K562 (cell line): ENCODE results near the gene RBMS1. TPM values are rescaled to one million over a fixed set of nuclear protein-coding genes. Genes with fewer than 3 reads are reported as not detected.

ENCODE experiments used
- ATAC-seq: fragments of 200-7000 bp; cut with Tn5 transposase; 3 replicates; pipeline ENCODE4 v1.9.1; 2020; ENCODE audit warnings: moderate library complexity
- BruUV-seq: library from RNA; stranded (reverse); fragments of 400-500 nt; replicated peaks from 2 replicates; lab custom pipeline; 2021; lab: Mats Ljungman, UMichigan
- CTCF ChIA-PET: fragments of 300-600 bp; formaldehyde crosslinking; extraction: SDS; loops from one replicate; lab custom pipeline; 2021; ENCODE audit warnings: low intra/inter-chr PET ratio; lab: Yijun Ruan, JAX
- POLR2A ChIA-PET: fragments of 300-600, 350-650 bp; sonication (Branson Sonifier 250); formaldehyde crosslinking; extraction: SDS; loops from one replicate; lab custom pipeline; 2021; ENCODE audit warnings: antibody characterized with exemption, inconsistent platforms; lab: Yijun Ruan, JAX
- DNase-seq, 4 experiments: peaks; one replicate each; pipeline versions ENCODE4 v3.0.0 to v3.0.0-alpha.2; 2011 to 2018; ENCODE audit warnings: low spot score in 3 of 4, mixed read lengths in 3 of 4; ENCODE audit errors: extremely low read depth in 1 of 4
- FAIRE-seq: peaks from 2 replicates; lab custom pipeline; 2011; peaks lifted over from hg19 to GRCh38; lab: Jason Lieb, UNC
- H2AFZ ChIP-seq: 2 replicates; pipeline ENCODE4 v1.6.0; 2011; ENCODE audit warnings: low read depth, low read length, control low read depth, inconsistent platforms
- H3K27ac ChIP-seq: fragments of 200-600 bp; 3 replicates; pipeline ENCODE4 v1.8.0; 2011; ENCODE audit warnings: low read depth, mild to moderate bottlenecking, control low read depth, inconsistent platforms, low read length, moderate library complexity, mixed read lengths; ENCODE audit errors: extremely low read depth
- H3K27me3 ChIP-seq, 2 experiments: fragments of 300-600 bp in 1 of 2; 2 replicates in 1 of 2; 3 replicates in 1 of 2; pipeline versions ENCODE4 v1.6.0 to v1.8.0; 2011; ENCODE audit warnings: inconsistent platforms in 2 of 2, low read length in 2 of 2, mild to moderate bottlenecking in 1 of 2, mixed read lengths in 1 of 2, moderate library complexity in 1 of 2; ENCODE audit not compliant: control insufficient read depth in 2 of 2, insufficient read depth in 2 of 2
- H3K36me3 ChIP-seq: fragments of 300-600 bp; 3 replicates; pipeline ENCODE4 v1.8.0; 2011; ENCODE audit warnings: mild to moderate bottlenecking, low read length, inconsistent platforms; ENCODE audit not compliant: control insufficient read depth, insufficient read depth
- H3K4me1 ChIP-seq, 2 experiments: fragments of 200-600 bp in 1 of 2; replicated peaks in 1 of 2; 2 replicates in 1 of 2; 3 replicates in 1 of 2; pipeline versions ENCODE4 v1.5.1 to v1.8.0; 2011; ENCODE audit warnings: inconsistent platforms in 2 of 2, low read length in 2 of 2, mild to moderate bottlenecking in 1 of 2, mixed read lengths in 1 of 2, moderate library complexity in 1 of 2; ENCODE audit not compliant: control insufficient read depth in 2 of 2, insufficient read depth in 2 of 2
- H3K4me2 ChIP-seq: 2 replicates; pipeline ENCODE4 v1.6.1; 2011; ENCODE audit warnings: low read length, control low read depth, inconsistent platforms, mixed read lengths; ENCODE audit not compliant: insufficient read depth
- H3K4me3 ChIP-seq: fragments of 200-600 bp; sonication (generic), shearing (Covaris generic); 2 replicates; pipeline ENCODE4 v1.5.1; 2016; ENCODE audit warnings: control low read depth, inconsistent platforms
- H3K79me2 ChIP-seq: fragments of 200-600 bp; 3 replicates; pipeline ENCODE4 v1.8.0; 2011; ENCODE audit warnings: low read length, inconsistent platforms; ENCODE audit not compliant: control insufficient read depth, insufficient read depth
- H3K9ac ChIP-seq, 2 experiments: 2 replicates each; pipeline versions ENCODE4 v1.6.0 to v1.6.1; 2011; ENCODE audit warnings: low read depth in 2 of 2, low read length in 2 of 2, control low read depth in 1 of 2, inconsistent platforms in 1 of 2, mild to moderate bottlenecking in 1 of 2, mixed read lengths in 1 of 2; ENCODE audit not compliant: insufficient read depth in 1 of 2
- H3K9me1 ChIP-seq: one replicate; pipeline ENCODE4 v1.6.0; 2011; ENCODE audit warnings: inconsistent platforms, mild to moderate bottlenecking, low read length, moderate library complexity; ENCODE audit not compliant: control insufficient read depth, insufficient read depth
- H3K9me3 ChIP-seq: replicated peaks from 2 replicates; pipeline ENCODE4 v1.5.1; 2011; ENCODE audit warnings: low read depth, low read length, inconsistent platforms; ENCODE audit not compliant: control insufficient read depth, insufficient read depth
- H4K20me1 ChIP-seq: replicated peaks from 2 replicates; pipeline ENCODE4 v1.6.1; 2011; ENCODE audit warnings: low read length, inconsistent platforms, mixed read lengths; ENCODE audit not compliant: control insufficient read depth, insufficient read depth
- CSDE1 ChIP-seq, 2 experiments: fragments of 450-650 bp; IDR thresholded peaks; 2 replicates each; pipeline ENCODE4 v1.6.1; 2016; ENCODE audit warnings: mild to moderate bottlenecking in 1 of 2
- HDAC1 ChIP-seq, 2 experiments: fragments of 450-650 bp; IDR thresholded peaks; 2 replicates each; pipeline ENCODE4 v1.6.1; 2016 to 2017; ENCODE audit warnings: inconsistent platforms in 1 of 2, mild to moderate bottlenecking in 1 of 2, moderate library complexity in 1 of 2
- LCOR ChIP-seq: sonication (generic); formaldehyde crosslinking; IDR thresholded peaks from 2 replicates; pipeline ENCODE4 v1.8.0; 2022; ENCODE audit warnings: mild to moderate bottlenecking, missing genetic modification reagents
- MEF2D ChIP-seq: conservative IDR thresholded peaks from 2 replicates; pipeline ENCODE4 v1.6.1; 2016; ENCODE audit warnings: low read depth, missing genetic modification characterization, missing compliant biosample characterization
- PHTF2 ChIP-seq: fragments of 250-450 bp; sonication (Bioruptor Pico); IDR thresholded peaks from 2 replicates; pipeline ENCODE4 v1.5.0; 2021; ENCODE audit warnings: mild to moderate bottlenecking
- WGBS: fragments of 100-300 bp; shearing (Covaris generic); methylation state at CpG from one replicate; pipeline ENCODE4 v1.1.6; 2016; ENCODE audit warnings: low coverage, mixed read lengths; ENCODE audit not compliant: insufficient coverage; ENCODE audit errors: missing lambda C conversion rate; 5-methylcytosine and 5-hydroxymethylcytosine counted together
- in situ Hi-C: fragments of 300-500 bp; cut with MboI; formaldehyde crosslinking; loops from 4 replicates; pipeline ENCODE4 v1.15.0; 2018; ENCODE audit warnings: inconsistent platforms, mixed read lengths
- intact Hi-C: fragments of 100-400 bp; cut with micrococcal nuclease; formaldehyde crosslinking; loops from 2 replicates; pipeline ENCODE4 v1.14.2; 2022
- polyA plus RNA-seq, 8 experiments: library from polyadenylated mRNA; depleted of rRNA in 4 of 8; stranded (reverse) in 5 of 8; unstranded in 3 of 8; fragments of >200 nt; fragmentation: Nextera tagmentation in 2 of 8; fragmentation: Illumina TruSeq in 1 of 8; extraction: Ambion mirVana in 2 of 8; extraction: Trizol in 1 of 8; gene quantifications; 2 replicates each; pipeline versions ENCODE4 v1.2.1 to v1.2.3, GENCODE V29; 2011 to 2014; ENCODE audit warnings: inconsistent platforms in 1 of 8, missing spikeins in 1 of 8
- total RNA-seq, 7 experiments: library from RNA; depleted of rRNA in 6 of 7; stranded (reverse); fragments of >200 nt in 6 of 7; fragmentation: Illumina TruSeq in 2 of 7; extraction: Trizol in 2 of 7; gene quantifications; 2 replicates each; pipeline versions ENCODE4 v1.2.1 to v1.2.3, GENCODE V29; 2011 to 2021; ENCODE audit warnings: low replicate concordance in 1 of 7
- TF ChIP-seq, protein P1 (sequence below), 2 experiments: fragments of 450-650 bp; IDR thresholded peaks; 2 replicates each; pipeline ENCODE4 v1.6.1; 2016; ENCODE audit warnings: mild to moderate bottlenecking in 2 of 2, borderline replicate concordance in 1 of 2, low read depth in 1 of 2, moderate library complexity in 1 of 2

Gene RBMS1
- total and polyA plus RNA-seq, 9 of the 15 experiments (the other 6 are each of a cell fraction or from before 2014, with no cell fraction given) = 0.04 to 0.31 (median 0.09) TPM; not detected in 6

DNA sequence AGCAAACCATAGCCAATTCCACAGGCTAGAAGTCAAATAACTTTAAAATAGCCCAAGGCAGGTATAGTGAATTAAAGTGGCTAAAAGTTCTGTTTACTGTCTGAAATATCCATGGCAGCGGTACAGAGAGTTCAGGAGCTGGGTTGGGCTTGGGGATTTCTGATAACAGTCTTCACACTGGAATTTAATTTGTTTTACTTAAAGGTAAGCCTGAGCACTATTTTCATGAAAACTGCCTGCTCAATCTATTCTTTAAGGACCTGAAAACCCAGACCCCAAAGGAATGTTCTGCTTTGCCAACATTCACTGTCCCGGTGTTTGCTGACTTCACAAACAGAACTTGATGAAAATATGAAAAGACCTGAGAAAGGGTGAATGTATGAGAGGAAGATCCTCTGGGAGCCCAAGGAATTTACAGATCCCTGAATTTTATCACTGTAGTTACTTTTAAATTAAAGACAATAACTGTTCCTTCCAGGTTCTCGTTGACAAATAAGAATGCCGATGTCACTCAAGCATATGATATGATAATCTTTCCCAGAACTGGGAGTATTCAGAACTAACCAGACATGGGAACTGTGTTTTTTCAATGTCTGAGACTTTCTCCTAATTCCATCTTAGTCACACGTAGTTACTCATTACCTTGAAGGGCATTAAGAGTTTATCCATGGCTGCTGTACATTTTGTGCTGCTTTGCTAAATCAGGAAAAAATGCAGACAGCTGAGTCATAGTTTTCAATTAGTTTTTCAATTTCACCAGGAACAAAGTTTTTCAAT, 265.3 kb downstream of the RBMS1 start:
- no peaks in the 10 kb centered on the region for H3K4me1 ChIP-seq
- H3K9me1 ChIP-seq = no peaks in the 10 kb centered on the region
- H3K4me3 ChIP-seq = no peak overlapping the region
- H3K36me3 ChIP-seq = no peaks in the 10 kb centered on the region
- ChIA-PET CTCF (no interaction called here), POLR2A (no interaction called here)
- no peak overlapping the region for H3K27ac ChIP-seq
- no peak overlapping the region for H2AFZ ChIP-seq
- TF ChIP-seq MEF2D (no peak), PHTF2 (CRISPR knock-in tag) (no peak), CSDE1 (IDR thresholded peaks at IDR 0.05) (no peak), HDAC1 (IDR thresholded peaks at IDR 0.05) (no peak), LCOR (CRISPR knock-in tag) (no peak)
- TF ChIP-seq, protein P1, sequence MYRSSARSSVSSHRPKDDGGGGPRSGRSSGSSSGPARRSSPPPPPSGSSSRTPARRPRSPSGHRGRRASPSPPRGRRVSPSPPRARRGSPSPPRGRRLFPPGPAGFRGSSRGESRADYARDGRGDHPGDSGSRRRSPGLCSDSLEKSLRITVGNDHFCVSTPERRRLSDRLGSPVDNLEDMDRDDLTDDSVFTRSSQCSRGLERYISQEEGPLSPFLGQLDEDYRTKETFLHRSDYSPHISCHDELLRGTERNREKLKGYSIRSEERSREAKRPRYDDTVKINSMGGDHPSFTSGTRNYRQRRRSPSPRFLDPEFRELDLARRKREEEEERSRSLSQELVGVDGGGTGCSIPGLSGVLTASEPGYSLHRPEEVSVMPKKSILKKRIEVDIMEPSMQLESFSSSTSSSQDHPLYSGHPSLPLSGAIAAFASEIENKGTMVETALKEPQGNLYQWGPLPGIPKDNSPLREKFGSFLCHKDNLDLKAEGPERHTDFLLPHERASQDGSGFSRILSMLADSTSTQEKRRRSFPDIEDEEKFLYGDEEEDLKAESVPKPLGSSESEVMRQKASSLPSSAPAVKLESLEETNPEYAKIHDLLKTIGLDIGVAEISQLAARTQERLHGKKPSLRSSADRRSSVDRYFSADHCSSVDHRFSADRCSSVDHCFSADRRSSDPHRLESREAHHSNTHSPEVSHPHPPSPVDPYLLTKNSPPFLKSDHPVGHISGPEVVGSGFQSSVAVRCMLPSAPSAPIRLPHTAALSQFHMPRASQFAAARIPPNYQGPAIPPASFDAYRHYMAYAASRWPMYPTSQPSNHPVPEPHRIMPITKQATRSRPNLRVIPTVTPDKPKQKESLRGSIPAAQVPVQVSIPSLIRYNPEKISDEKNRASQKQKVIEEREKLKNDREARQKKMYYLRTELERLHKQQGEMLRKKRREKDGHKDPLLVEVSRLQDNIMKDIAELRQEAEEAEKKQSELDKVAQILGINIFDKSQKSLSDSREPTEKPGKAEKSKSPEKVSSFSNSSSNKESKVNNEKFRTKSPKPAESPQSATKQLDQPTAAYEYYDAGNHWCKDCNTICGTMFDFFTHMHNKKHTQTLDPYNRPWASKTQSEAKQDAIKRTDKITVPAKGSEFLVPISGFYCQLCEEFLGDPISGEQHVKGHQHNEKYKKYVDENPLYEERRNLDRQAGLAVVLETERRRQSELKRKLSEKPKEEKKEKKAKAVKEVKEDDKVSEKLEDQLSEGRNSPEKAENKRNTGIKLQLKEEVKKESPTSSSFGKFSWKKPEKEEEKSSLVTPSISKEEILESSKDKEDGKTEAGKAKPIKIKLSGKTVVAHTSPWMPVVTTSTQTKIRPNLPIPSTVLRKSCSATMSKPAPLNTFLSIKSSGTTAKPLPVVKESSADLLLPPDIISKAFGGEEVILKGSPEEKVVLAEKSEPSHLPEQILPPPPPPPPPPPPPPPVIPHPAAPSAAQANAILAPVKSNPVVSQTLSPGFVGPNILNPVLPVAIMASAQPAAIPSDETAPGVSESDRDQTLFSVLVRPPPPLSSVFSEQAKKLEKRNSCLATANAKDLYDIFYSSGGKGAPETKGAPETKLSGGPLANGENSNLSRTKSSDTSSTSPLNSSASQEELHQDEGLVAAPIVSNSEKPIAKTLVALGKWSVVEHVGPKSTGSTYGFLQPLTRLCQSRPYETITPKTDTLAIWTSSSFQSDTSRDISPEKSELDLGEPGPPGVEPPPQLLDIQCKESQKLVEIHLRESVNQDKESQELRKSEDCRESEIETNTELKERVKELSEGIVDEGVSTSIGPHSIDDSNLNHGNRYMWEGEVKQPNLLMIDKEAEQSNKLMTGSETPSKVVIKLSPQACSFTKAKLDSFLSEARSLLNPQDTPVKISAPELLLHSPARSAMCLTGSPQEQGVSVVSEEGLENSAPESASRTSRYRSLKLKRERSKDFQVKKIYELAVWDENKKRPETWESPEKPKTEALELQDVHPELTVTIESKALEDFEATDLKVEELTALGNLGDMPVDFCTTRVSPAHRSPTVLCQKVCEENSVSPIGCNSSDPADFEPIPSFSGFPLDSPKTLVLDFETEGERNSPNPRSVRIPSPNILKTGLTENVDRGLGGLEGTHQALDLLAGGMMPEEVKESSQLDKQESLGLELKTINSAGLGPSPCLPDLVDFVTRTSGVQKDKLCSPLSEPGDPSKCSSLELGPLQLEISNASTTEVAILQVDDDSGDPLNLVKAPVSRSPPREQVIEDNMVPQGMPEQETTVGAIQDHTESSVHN (IDR thresholded peaks at IDR 0.05; ENCODE audit: borderline replicate concordance in 1 of 2, low read depth in 1 of 2) = no peak
- H3K9ac ChIP-seq = no peak overlapping the region
- FAIRE-seq (no peak), ATAC-seq (no peak), DNase-seq (no peak)
- in situ Hi-C loops (no loop called here), intact Hi-C loops (no loop called here)
- H3K79me2 ChIP-seq = no peaks in the 10 kb centered on the region
- 2% methylated on average over 5 of the region's 5 CpGs for WGBS
- BruUV-seq = no TSS peak
- H3K27me3 ChIP-seq = no peaks in the 10 kb centered on the region
- H4K20me1 ChIP-seq = no peaks in the 10 kb centered on the region
- no peaks in the 10 kb centered on the region for H3K9me3 ChIP-seq
- H3K4me2 ChIP-seq = no peak overlapping the region
